GM19467 (cell line): ENCODE data around the gene NOL4L.

Experiments used
- ATAC-seq: cut with Tn5 transposase; IDR thresholded peaks from one replicate; pipeline ENCODE4 v1.9.1; 2021; ENCODE audit warnings: mild to moderate bottlenecking, moderate library complexity; ENCODE audit not compliant: unreplicated experiment

NOL4L gene

GRCh38 chr20:32543570-32544259 lies 41.4 kb downstream of the NOL4L start:
- ATAC-seq: no peak

DNA sequence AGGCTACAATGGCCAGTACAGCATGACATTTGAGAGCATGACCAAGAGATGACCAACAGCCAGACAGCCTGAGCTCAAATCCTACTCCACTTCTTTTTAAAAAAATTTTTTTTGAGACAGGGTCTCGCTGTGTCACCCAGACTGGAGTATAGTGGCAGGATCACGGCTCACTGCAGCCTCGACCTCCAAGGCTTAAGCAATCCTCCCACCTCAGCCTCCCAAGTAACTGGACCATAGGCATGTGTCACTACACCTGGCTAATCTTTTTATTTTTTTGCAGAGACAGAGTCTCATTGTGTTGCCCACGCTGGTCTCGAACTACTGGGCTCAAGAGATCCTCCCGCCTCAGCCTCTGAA lies 42.9 kb downstream of the NOL4L start:
- no peak for ATAC-seq

- ATAC-seq: no peak
Observed at GRCh38 chr20:32541323-32542258, 43.5 kb downstream of the NOL4L start.

DNA sequence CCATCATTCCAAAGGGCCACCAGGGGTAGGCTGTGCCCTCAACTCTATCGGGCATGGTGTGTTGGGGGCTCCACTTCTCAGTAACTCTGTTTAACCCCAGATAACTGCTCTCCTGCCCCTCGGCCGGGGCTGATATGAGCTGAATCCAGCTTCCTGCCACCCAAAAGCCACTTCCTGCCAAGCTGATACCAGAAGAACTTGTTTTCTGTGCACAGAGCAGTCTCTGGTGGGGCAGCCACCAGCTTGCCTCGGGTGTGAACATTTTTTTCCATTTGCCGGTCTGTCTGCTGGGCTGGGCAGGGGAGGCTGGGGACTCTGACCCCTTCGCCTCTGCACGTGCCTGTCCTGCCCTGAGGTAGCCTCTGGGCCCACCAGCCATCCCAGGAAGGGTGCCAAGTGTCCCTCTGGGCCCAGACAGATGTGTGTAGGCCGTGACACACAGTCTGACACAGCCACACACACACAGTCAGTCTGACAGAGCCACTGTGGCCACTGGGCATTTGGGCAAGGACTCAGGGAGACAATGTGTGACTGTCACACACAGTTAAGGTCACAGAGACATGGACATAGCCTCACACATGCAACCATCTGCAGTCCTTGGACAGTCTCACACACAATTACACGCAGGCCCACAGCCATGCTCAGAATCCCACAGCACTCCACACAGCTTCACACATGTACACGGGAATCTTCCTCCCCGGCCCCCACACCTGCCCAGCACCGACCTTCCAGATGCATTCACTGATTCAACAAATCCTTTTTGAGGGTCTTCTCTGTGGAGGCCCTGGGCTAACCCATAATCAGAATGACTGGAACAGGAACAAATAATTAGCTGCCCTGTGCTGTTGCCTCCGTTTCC lies 45.1 kb downstream of the NOL4L start:
- no peak for ATAC-seq

GRCh38 chr20:32539026-32539816 lies 45.9 kb downstream of the NOL4L start:
- no peak for ATAC-seq

GRCh38 chr20:32538526-32538939 lies 46.6 kb downstream of the NOL4L start:
- ATAC-seq: no peak

- no peak for ATAC-seq
Observed at GRCh38 chr20:32537657-32538525, 47.2 kb downstream of the NOL4L start.

GRCh38 chr20:32536851-32537656 lies 48.1 kb downstream of the NOL4L start:
- ATAC-seq: no peak

- ATAC-seq: no peak
Observed at GRCh38 chr20:32535953-32536823, 48.9 kb downstream of the NOL4L start.

DNA sequence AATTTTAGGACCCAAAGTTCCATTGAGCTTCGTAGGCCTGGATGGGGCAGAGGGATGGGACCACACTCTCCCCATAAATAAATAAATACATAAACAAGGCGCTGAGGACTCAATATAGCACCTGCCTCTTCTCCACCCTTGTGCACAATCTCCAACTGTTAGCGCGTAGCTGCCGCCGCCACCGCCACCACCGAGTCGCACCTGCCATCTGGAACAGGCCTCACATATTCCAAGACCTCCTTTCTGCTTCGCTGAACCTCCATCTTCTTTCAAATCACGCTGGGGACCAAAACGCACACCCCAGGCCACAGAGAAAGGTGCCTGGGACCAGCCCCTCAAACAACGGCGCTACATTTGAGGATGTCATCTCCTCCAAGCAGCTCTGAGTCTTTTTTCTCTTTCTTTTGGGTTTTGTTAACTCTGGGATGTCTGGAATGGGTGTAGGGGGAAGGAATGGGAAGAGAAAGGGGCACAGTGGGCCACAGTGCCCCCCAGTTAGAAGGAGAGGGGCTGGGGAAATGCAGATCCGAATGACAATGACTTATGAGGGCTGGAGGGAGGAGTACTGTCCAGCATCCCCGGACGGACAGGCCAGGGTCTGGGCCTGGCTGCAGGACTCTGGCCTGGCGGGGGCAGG lies 49.7 kb downstream of the NOL4L start:
- ATAC-seq: no peak

GRCh38 chr20:32534661-32535240 lies 50.4 kb downstream of the NOL4L start:
- ATAC-seq: no peak

GRCh38 chr20:32533732-32534131 lies 51.4 kb downstream of the NOL4L start:
- ATAC-seq: no peak

- no peak for ATAC-seq
Observed at GRCh38 chr20:32532246-32532645, 52.9 kb downstream of the NOL4L start.

GRCh38 chr20:32528905-32529670 lies 56.0 kb downstream of the NOL4L start:
- ATAC-seq: no peak

GRCh38 chr20:32528171-32528891 lies 56.8 kb downstream of the NOL4L start:
- ATAC-seq: no peak
